Keratinocyte (primary cell): ENCODE measurements around the gene ADAM19.

Experiments used
- CTCF ChIP-seq, 3 experiments: IDR thresholded peaks in 1 of 3; conservative IDR thresholded peaks in 1 of 3; optimal IDR thresholded peaks in 1 of 3; 2 replicates in 2 of 3; 3 replicates in 1 of 3; pipeline versions ENCODE3 to v1.5.1; 2011; ENCODE audit warnings: low read length in 3 of 3, mild to moderate bottlenecking in 3 of 3, moderate library complexity in 2 of 3, control low read depth in 1 of 3, inconsistent platforms in 1 of 3; ENCODE audit not compliant: insufficient read depth in 2 of 3; ENCODE audit errors: extremely low read depth in 1 of 3
- EZH2 ChIP-seq: IDR thresholded peaks from one replicate; pipeline ENCODE4 v1.6.1; 2012; ENCODE audit warnings: inconsistent platforms, mild to moderate bottlenecking, low read length, moderate library complexity

DNA sequence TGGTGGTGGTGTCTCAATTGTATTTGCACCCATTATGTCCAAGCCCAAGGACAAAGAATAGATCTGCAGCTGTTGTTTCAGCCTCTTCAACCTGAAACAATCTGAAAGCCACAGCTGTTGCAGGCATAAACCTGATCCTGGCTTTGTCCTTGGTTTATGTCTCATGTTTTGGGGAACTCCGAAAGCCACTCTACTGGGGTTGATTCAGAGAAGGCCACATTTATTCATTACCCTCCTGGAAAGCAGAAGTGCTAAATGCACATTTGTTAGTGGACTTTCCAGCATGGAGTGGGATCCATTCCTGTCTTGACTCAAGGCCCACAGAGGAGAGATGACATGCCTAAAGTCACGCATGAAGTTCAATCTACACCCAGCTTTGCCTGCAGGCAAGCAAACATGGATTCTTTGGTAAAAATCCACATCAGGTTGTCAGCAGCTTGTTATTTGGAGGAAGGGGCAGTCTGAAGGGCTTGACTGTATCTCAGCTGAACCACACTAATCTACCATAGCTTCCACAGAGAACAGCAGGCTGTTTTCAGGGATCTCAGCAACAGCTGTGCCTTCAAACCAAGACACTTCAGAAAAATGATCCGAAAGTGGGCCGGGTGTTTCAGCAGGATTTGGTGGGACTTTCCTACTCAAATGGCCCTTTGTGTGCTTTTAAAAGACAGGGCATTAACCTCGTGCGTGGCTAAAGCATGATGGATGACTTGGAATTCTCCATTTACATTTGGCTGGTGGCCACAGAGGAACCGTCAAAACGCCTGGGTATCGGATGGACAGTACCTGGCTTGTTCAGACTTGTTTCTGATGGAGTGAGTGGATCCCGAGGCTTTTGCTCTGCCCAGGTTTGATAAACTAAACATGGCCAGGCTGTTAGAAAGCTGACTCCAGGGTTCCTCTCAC lies 36.2 kb upstream of the ADAM19 start:
- TF ChIP-seq CTCF (optimal IDR thresholded peaks at IDR 0.05 in 1 of 3, IDR thresholded peaks at IDR 0.05 in 1 of 3, conservative IDR thresholded peaks at IDR 0.05 in 1 of 3; ENCODE audit: extremely low read depth in 1 of 3, insufficient read depth in 2 of 3, low read length in 3 of 3) (no peak), EZH2 (no peak)
